Nephron progenitor cell (in vitro differentiated cells): ENCODE measurements around the gene CLDND2.
A peak's percentile ranks its signal among the peaks of the same experiment; 100 is the strongest.

Experiments
- DNase-seq: peaks from one replicate; pipeline ENCODE4 v3.0.0; 2021
- H3K27ac Mint-ChIP-seq: 2 replicates; pipeline ENCODE4 v1.8.0; 2021; ENCODE audit warnings: mild to moderate bottlenecking, moderate library complexity, mixed read lengths
- H3K27me3 Mint-ChIP-seq: 2 replicates; pipeline ENCODE4 v1.8.0; 2021; ENCODE audit warnings: mild to moderate bottlenecking, low read depth, mixed read lengths; ENCODE audit not compliant: poor library complexity
- H3K36me3 Mint-ChIP-seq: 2 replicates; pipeline ENCODE4 v1.8.0; 2021; ENCODE audit warnings: low read depth, mixed read lengths
- H3K4me1 Mint-ChIP-seq: 2 replicates; pipeline ENCODE4 v1.8.0; 2021; ENCODE audit warnings: mixed read lengths
- H3K4me3 Mint-ChIP-seq: 2 replicates; pipeline ENCODE4 v1.8.0; 2021; ENCODE audit warnings: mild to moderate bottlenecking, moderate library complexity, mixed read lengths
- H3K9me3 Mint-ChIP-seq: 2 replicates; pipeline ENCODE4 v1.8.0; 2021; ENCODE audit warnings: mild to moderate bottlenecking, moderate library complexity, mixed read lengths
- TF ChIP-seq, protein P1 (sequence below): fragments of 200-600 bp; sonication (generic); IDR thresholded peaks from 2 replicates; pipeline ENCODE4 v1.5.0; 2021; ENCODE audit warnings: antibody characterized with exemption

The CLDND2 gene

DNA sequence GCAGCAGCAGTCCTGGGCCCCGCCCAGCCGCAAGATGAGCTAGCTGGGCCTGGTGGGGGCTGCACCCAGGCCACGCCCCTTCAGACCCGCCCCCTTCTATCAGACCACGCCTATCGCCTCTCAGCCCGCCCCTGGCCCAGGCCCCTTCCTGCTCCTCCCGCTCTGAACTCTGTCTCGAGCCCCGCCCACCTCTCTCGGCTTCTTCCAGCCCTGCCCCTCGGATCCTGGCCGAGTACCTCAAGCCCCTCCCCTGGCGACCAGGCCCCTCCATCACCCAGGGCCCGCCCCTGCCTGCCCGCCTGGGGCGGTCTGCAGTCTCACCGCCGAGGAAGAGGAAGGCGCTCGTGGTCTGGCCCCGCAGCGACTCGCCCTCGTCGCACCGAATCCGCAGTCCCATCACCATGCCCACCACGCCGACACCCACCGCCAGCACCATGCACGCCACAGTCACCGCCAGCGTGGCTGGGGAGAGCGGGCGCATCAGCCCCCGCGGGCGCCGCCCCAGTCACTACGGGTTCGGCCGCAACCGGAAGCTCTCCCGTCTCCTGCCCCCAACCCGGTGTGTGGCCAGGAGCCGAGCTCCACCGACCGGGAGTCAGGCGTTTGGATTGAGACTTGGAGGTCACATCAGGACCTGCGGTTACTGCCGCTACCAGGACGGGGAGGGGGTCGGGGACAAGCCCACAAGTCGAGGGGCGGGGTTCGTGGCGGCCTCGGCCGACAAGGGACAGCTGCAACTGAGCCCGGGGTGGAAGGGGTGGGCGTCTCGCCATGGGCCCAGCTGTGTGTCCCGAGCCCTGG, 1.0 kb downstream of the CLDND2 start:
- Mint-ChIP-seq H3K27me3 (peaks cover 6% of the 10 kb centered on the region), H3K9me3 (no peaks in the 10 kb centered on the region), H3K36me3 (no peaks in the 10 kb centered on the region), H3K4me3 (peak overlapping the region; percentile 99), H3K27ac (peak overlapping the region; percentile 100), H3K4me1 (peaks cover 67% of the 10 kb centered on the region)
- TF ChIP-seq, protein P1, sequence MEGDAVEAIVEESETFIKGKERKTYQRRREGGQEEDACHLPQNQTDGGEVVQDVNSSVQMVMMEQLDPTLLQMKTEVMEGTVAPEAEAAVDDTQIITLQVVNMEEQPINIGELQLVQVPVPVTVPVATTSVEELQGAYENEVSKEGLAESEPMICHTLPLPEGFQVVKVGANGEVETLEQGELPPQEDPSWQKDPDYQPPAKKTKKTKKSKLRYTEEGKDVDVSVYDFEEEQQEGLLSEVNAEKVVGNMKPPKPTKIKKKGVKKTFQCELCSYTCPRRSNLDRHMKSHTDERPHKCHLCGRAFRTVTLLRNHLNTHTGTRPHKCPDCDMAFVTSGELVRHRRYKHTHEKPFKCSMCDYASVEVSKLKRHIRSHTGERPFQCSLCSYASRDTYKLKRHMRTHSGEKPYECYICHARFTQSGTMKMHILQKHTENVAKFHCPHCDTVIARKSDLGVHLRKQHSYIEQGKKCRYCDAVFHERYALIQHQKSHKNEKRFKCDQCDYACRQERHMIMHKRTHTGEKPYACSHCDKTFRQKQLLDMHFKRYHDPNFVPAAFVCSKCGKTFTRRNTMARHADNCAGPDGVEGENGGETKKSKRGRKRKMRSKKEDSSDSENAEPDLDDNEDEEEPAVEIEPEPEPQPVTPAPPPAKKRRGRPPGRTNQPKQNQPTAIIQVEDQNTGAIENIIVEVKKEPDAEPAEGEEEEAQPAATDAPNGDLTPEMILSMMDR = no peak
- DNase-seq = peak; percentile 100

DNA sequence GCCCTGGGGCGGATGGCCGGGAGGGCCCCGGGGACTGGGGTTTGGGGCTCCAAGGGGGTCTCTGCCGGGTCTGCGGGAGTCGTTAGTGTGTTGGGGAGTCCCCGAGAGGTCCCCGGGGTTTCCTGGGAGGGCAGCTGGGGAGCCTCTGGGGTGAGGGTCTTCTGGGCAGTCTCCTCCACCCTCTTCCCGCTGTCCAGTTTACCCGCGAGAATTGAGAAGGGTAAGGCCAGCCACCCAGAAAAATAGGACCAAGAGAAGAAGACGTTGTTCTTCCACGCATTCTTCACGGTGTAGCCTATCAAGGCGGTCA, 1.6 kb downstream of the CLDND2 start:
- no peaks in the 10 kb centered on the region for H3K36me3 Mint-ChIP-seq
- no peaks in the 10 kb centered on the region for H3K9me3 Mint-ChIP-seq
- peak; percentile 43 for DNase-seq
- H3K4me3 Mint-ChIP-seq = peak overlapping the region; percentile 99
- peaks cover 4% of the 10 kb centered on the region for H3K27me3 Mint-ChIP-seq
- peaks cover 67% of the 10 kb centered on the region for H3K4me1 Mint-ChIP-seq
- TF ChIP-seq, protein P1 = no peak
- H3K27ac Mint-ChIP-seq = peak overlapping the region; percentile 100

DNA sequence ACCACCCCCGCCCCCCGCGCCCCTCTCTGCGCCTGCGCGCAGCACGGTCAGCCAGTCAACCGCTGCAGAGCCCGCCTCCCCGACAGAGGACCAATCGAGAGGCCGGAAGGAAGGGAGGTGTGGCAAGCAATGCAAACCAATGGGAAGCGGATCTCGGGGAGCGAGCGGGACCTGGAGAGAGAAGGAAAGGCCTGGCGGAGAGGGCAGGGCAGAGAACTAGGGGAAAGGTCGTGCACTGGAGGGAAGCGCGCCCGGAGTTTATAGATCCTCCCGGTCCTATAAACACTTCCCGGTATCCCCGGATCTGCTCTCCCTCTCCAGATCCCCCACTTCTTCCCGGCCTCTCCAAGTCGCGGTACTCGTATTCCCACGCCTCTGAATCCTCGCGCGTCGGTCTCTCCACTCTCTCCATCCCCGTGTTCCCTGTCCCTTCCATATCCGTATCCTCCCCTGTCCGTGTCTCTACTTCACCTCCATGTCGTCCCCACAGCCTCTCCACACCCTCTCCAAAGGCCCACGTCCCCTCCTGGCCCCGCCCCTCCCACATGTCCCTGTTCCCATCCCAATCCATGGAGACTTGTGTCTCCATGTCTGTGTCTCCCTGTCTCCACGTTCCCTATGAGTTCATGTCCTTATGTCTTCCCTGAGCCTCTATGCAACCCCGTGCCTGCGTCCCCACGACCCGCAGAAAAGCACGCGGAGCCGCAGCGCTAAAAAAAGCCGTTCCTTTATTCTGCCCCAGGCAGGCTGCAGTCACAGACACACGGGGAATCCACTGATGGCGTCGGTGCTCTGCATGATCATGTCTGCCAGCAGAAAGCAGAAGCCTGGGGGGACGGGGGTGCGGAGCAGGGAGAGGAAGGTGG, 2.2 kb downstream of the CLDND2 start:
- TF ChIP-seq, protein P1 = no peak
- peaks cover 66% of the 10 kb centered on the region for H3K4me1 Mint-ChIP-seq
- DNase-seq = peak; percentile 96
- no peaks in the 10 kb centered on the region for H3K36me3 Mint-ChIP-seq
- H3K27me3 Mint-ChIP-seq = peaks cover 4% of the 10 kb centered on the region
- no peaks in the 10 kb centered on the region for H3K9me3 Mint-ChIP-seq
- peak overlapping the region; percentile 99 for H3K4me3 Mint-ChIP-seq
- H3K27ac Mint-ChIP-seq = peak overlapping the region; percentile 100

DNA sequence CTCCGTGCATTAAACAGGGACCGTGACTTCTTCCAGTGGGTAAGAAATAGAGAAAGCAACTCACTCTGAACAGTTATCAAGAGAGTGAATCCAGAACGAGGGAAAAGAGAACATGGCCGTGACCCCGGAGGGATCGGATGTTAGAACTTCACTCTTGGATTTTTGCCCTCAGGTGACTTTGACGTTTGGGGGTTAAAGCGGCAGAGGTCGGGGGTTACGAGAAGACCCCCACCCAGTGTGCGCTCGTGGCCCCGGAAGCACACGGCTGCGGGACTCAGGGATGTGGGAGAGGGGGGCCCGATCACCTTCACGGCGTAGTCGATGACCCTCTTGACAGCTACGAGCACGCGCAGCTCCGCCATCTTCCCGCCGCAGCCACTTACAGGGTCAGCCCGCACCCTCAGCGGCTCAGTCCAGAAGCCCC, 2.8 kb downstream of the CLDND2 start, which contains the start of gene ETFB:
TSS of gene ETFB (minus strand) at position 424 of the 424 bp plus-strand sequence. CDS start at position 362, 62 bp downstream.
- H3K36me3 Mint-ChIP-seq = no peaks in the 10 kb centered on the region
- H3K9me3 Mint-ChIP-seq = no peaks in the 10 kb centered on the region
- no peak for DNase-seq
- peak within 1 kb of the TSS; percentile 100 for H3K27ac Mint-ChIP-seq
- H3K27me3 Mint-ChIP-seq = peaks cover 4% of the 10 kb centered on the region
- TF ChIP-seq, protein P1 = no peak
- H3K4me1 Mint-ChIP-seq = peaks cover 61% of the 10 kb centered on the region
- peak within 1 kb of the TSS; percentile 99 for H3K4me3 Mint-ChIP-seq

DNA sequence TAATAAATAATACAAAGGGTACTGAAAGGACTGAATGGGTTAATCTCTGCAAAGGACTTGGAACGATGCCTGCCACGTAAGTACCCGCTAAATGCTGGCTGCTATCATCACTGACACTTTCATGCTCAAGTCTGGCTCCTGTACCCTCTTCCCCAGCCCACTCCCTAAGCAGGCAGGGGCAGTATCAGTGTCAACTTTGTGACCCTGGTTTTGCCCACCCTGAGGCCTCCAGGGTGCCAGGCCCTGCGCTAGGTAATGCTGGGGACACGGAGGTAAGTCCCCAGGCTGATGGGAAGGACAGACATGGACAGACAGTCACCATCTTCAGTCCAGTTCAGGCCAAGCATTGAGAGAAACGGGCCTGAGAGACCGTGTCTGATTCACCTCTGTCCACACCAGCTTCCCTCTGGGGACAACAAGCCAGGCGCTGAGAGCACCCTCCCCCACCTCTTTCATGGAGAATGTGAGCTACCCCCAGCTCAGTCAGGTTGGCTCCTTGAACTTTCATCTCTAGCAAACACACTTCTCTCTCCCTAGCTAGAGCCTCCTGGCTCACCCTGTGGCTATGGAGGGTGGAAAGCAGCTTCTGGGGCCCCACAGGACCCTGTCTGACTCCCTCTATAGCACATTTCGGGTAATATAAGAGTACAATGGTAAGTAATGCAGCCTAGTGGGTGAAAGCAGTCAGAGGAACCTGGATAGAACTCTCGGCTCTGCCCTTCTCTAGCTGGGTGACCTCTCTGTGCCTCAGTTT, 3.4 kb downstream of the CLDND2 start:
- peak overlapping the region; percentile 99 for H3K4me3 Mint-ChIP-seq
- DNase-seq = no peak
- peaks cover 55% of the 10 kb centered on the region for H3K4me1 Mint-ChIP-seq
- TF ChIP-seq, protein P1 = no peak
- no peaks in the 10 kb centered on the region for H3K36me3 Mint-ChIP-seq
- no peaks in the 10 kb centered on the region for H3K9me3 Mint-ChIP-seq
- no peaks in the 10 kb centered on the region for H3K27me3 Mint-ChIP-seq
- peak overlapping the region; percentile 87 for H3K27ac Mint-ChIP-seq
